H9 (cell line): ENCODE data around the gene TXNDC11. TPM values are rescaled to one million over a fixed set of nuclear protein-coding genes. Genes with fewer than 3 reads are reported as not detected.

ENCODE experiments used
- DNase-seq: peaks from one replicate; pipeline ENCODE4 v3.0.0-alpha.2; 2017
- H2AFZ ChIP-seq: one replicate; pipeline ENCODE4 v1.6.1; 2013; ENCODE audit warnings: mild to moderate bottlenecking, low read length, control low read depth, moderate library complexity
- H2AK5ac ChIP-seq: 2 replicates; pipeline ENCODE4 v1.6.1; 2013; ENCODE audit warnings: low read length, control low read depth, mixed read lengths; ENCODE audit not compliant: insufficient read length
- H2BK120ac ChIP-seq: one replicate; pipeline ENCODE4 v1.6.1; 2013; ENCODE audit warnings: low read depth, mild to moderate bottlenecking, low read length, control low read depth, inconsistent platforms; ENCODE audit not compliant: poor library complexity, severe bottlenecking
- H2BK12ac ChIP-seq: 2 replicates; pipeline ENCODE4 v1.6.1; 2013; ENCODE audit warnings: low read length, control low read depth, mixed read lengths, low read depth; ENCODE audit not compliant: insufficient read length
- H2BK15ac ChIP-seq: 2 replicates; pipeline ENCODE4 v1.6.1; 2013; ENCODE audit warnings: low read depth, low read length, control low read depth
- H2BK20ac ChIP-seq: one replicate; pipeline ENCODE4 v1.6.1; 2013; ENCODE audit warnings: low read depth, mild to moderate bottlenecking, low read length, control low read depth, inconsistent platforms; ENCODE audit not compliant: poor library complexity, severe bottlenecking
- H2BK5ac ChIP-seq: 2 replicates; pipeline ENCODE4 v1.6.1; 2013; ENCODE audit warnings: low read length, control low read depth, mixed read lengths; ENCODE audit not compliant: insufficient read length
- H3K14ac ChIP-seq: 2 replicates; pipeline ENCODE4 v1.6.1; 2013; ENCODE audit warnings: low read length, control low read depth; ENCODE audit not compliant: insufficient read depth
- H3K18ac ChIP-seq: 2 replicates; pipeline ENCODE4 v1.6.1; 2013; ENCODE audit warnings: low read depth, mild to moderate bottlenecking, mixed read lengths, low read length, control low read depth; ENCODE audit not compliant: insufficient read length
- H3K23ac ChIP-seq: 2 replicates; pipeline ENCODE4 v1.6.1; 2013; ENCODE audit warnings: low read length, control low read depth, mixed read lengths, low read depth; ENCODE audit not compliant: insufficient read length
- H3K23me2 ChIP-seq: 2 replicates; pipeline ENCODE4 v1.6.1; 2013; ENCODE audit warnings: low read depth, mild to moderate bottlenecking, mixed read lengths, low read length, control low read depth; ENCODE audit not compliant: insufficient read length, poor library complexity, severe bottlenecking
- H3K27ac ChIP-seq: 2 replicates; pipeline ENCODE4 v1.5.1; 2013; ENCODE audit warnings: low read length, control low read depth, mixed read lengths, low read depth; ENCODE audit not compliant: insufficient read length
- H3K27me3 ChIP-seq: 2 replicates; pipeline ENCODE4 v1.6.1; 2013; ENCODE audit warnings: low read length, control low read depth, inconsistent platforms; ENCODE audit not compliant: insufficient read depth
- H3K4ac ChIP-seq: 2 replicates; pipeline ENCODE4 v1.6.1; 2013; ENCODE audit warnings: low read depth, mild to moderate bottlenecking, control low read depth, inconsistent platforms, low read length, moderate library complexity
- H3K4me1 ChIP-seq: 2 replicates; pipeline ENCODE4 v1.6.1; 2013; ENCODE audit warnings: low read length, control low read depth, inconsistent platforms; ENCODE audit not compliant: insufficient read depth
- H3K4me2 ChIP-seq: 2 replicates; pipeline ENCODE4 v1.6.1; 2013; ENCODE audit warnings: low read length, control low read depth, mixed read lengths; ENCODE audit not compliant: insufficient read length, insufficient read depth
- H3K56ac ChIP-seq: 2 replicates; pipeline ENCODE4 v1.6.1; 2013; ENCODE audit warnings: low read depth, mild to moderate bottlenecking, mixed read lengths, low read length, control low read depth; ENCODE audit not compliant: insufficient read length
- H3K79me1 ChIP-seq: 2 replicates; pipeline ENCODE4 v1.6.1; 2013; ENCODE audit warnings: low read depth, mild to moderate bottlenecking, moderate library complexity, low read length, control low read depth, inconsistent platforms; ENCODE audit not compliant: insufficient read depth, poor library complexity, severe bottlenecking
- H3K79me2 ChIP-seq: 2 replicates; pipeline ENCODE4 v1.6.1; 2013; ENCODE audit warnings: low read length, control low read depth, inconsistent platforms; ENCODE audit not compliant: insufficient read depth
- H3K9ac ChIP-seq: 2 replicates; pipeline ENCODE4 v1.6.1; 2013; ENCODE audit warnings: low read length, control low read depth, mixed read lengths; ENCODE audit not compliant: insufficient read length; ENCODE audit errors: extremely low read depth
- H3K9me3 ChIP-seq: one replicate; pipeline ENCODE4 v1.6.1; 2013; ENCODE audit warnings: low read depth, low read length, inconsistent platforms; ENCODE audit not compliant: control insufficient read depth
- H3T11ph ChIP-seq: one replicate; pipeline ENCODE4 v1.6.1; 2013; ENCODE audit warnings: mild to moderate bottlenecking, low read length, control low read depth, inconsistent platforms
- H4K20me1 ChIP-seq: one replicate; pipeline ENCODE4 v1.6.1; 2013; ENCODE audit not compliant: control insufficient read depth, insufficient read length, insufficient read depth
- H4K5ac ChIP-seq: 2 replicates; pipeline ENCODE4 v1.6.1; 2013; ENCODE audit warnings: low read depth, mild to moderate bottlenecking, mixed read lengths, low read length, control low read depth; ENCODE audit not compliant: insufficient read length
- H4K8ac ChIP-seq: replicated peaks from 2 replicates; pipeline ENCODE4 v1.6.1; 2013; ENCODE audit warnings: low read length, control low read depth, mixed read lengths, low read depth; ENCODE audit not compliant: insufficient read length
- H4K91ac ChIP-seq: 2 replicates; pipeline ENCODE4 v1.6.1; 2013; ENCODE audit warnings: low read depth, mild to moderate bottlenecking, moderate library complexity, mixed read lengths, low read length, control low read depth; ENCODE audit not compliant: insufficient read length
- H3K27ac Mint-ChIP-seq, 3 experiments: 2 replicates in 2 of 3; 3 replicates in 1 of 3; pipeline ENCODE4 v1.8.0; 2020 to 2021; ENCODE audit warnings: mixed read lengths in 3 of 3, mild to moderate bottlenecking in 1 of 3, moderate library complexity in 1 of 3
- H3K27me3 Mint-ChIP-seq: 2 replicates; pipeline ENCODE4 v1.8.0; 2021; ENCODE audit warnings: low read depth, mild to moderate bottlenecking, moderate library complexity, mixed read lengths
- H3K36me3 Mint-ChIP-seq, 3 experiments: 2 replicates in 2 of 3; 3 replicates in 1 of 3; pipeline ENCODE4 v1.8.0; 2020 to 2021; ENCODE audit warnings: low read depth in 3 of 3, mixed read lengths in 3 of 3; ENCODE audit not compliant: insufficient read depth in 1 of 3
- H3K4me1 Mint-ChIP-seq, 2 experiments: 2 replicates each; pipeline ENCODE4 v1.8.0; 2020; ENCODE audit warnings: mixed read lengths in 2 of 2
- H3K4me3 Mint-ChIP-seq, 2 experiments: 2 replicates in 1 of 2; 3 replicates in 1 of 2; pipeline ENCODE4 v1.8.0; 2020 to 2021; ENCODE audit warnings: mild to moderate bottlenecking in 2 of 2, mixed read lengths in 2 of 2, moderate library complexity in 1 of 2
- H3K9me3 Mint-ChIP-seq, 2 experiments: 2 replicates in 1 of 2; 3 replicates in 1 of 2; pipeline ENCODE4 v1.8.0; 2020; ENCODE audit warnings: mild to moderate bottlenecking in 2 of 2, mixed read lengths in 2 of 2, moderate library complexity in 1 of 2
- WGBS: extraction: QIAGEN DNeasy Blood & Tissue Kit; methylation state at CpG from one replicate; pipeline ENCODE4 v1.1.7; 2013; ENCODE audit warnings: missing lambda C conversion rate, low lambda C conversion rate, mixed read lengths; ENCODE audit not compliant: insufficient read length; ENCODE audit errors: extremely low coverage; 5-methylcytosine and 5-hydroxymethylcytosine counted together
- total RNA-seq: library from RNA; stranded (reverse); gene quantifications from 2 replicates; pipeline ENCODE4 v1.2.1, GENCODE V29; 2021
- TF ChIP-seq, protein P1 (sequence below): fragments of 200-600 bp; sonication (generic); conservative IDR thresholded peaks from 3 replicates; pipeline ENCODE4 v1.8.0; 2021; ENCODE audit warnings: antibody characterized with exemption, mild to moderate bottlenecking

Gene TXNDC11
- total RNA-seq, 1 experiment from 2014 or later: 12.2 TPM

DNA sequence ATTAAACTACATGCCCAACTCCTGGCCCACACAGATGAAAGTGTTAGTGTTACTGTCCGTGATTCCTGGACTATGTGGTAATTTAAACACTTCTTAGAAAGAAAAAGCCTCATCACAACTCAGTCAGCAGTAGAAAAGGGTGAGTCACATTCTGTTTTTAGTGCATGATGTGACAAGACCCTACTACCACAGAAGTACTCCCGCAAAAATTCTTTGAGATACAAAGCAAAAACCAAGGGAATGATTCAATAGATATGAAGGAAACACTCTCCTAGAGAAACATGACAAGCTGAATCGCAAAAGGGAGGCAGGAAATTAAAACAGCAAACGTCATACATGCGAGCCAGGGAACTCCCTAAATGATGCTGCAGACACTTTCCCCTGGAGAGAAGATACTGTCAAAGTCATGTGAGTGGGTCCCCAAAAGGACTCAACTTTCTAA is 60.0 kb downstream of the TXNDC11 start:
- H3K27ac Mint-ChIP-seq: peak overlapping the region in 1 of 3 experiments; percentile 30; a peak in 2 of 7 replicates
- peaks cover 0 to 6% of the 10 kb centered on the region in 2 experiments; a peak in 3 of 4 replicates for H3K4me1 Mint-ChIP-seq
- no peak overlapping the region for H3K4me2 ChIP-seq
- no peak overlapping the region for H3K4me3 Mint-ChIP-seq
- TF ChIP-seq, protein P1, sequence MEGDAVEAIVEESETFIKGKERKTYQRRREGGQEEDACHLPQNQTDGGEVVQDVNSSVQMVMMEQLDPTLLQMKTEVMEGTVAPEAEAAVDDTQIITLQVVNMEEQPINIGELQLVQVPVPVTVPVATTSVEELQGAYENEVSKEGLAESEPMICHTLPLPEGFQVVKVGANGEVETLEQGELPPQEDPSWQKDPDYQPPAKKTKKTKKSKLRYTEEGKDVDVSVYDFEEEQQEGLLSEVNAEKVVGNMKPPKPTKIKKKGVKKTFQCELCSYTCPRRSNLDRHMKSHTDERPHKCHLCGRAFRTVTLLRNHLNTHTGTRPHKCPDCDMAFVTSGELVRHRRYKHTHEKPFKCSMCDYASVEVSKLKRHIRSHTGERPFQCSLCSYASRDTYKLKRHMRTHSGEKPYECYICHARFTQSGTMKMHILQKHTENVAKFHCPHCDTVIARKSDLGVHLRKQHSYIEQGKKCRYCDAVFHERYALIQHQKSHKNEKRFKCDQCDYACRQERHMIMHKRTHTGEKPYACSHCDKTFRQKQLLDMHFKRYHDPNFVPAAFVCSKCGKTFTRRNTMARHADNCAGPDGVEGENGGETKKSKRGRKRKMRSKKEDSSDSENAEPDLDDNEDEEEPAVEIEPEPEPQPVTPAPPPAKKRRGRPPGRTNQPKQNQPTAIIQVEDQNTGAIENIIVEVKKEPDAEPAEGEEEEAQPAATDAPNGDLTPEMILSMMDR: no peak
- H3K9me3 ChIP-seq: no peaks in the 10 kb centered on the region
- H3K9ac ChIP-seq: no peak overlapping the region
- no peak overlapping the region for H2BK5ac ChIP-seq
- H3K23me2 ChIP-seq: no peaks in the 10 kb centered on the region
- no peak overlapping the region for H2BK120ac ChIP-seq
- no peak overlapping the region for H3K4ac ChIP-seq
- no peaks in the 10 kb centered on the region for H3K4me1 ChIP-seq
- H3K27me3 ChIP-seq: no peaks in the 10 kb centered on the region
- no peak for DNase-seq
- no peak overlapping the region for H3K18ac ChIP-seq
- WGBS: no CpG with 5 or more reads among the region's 5 CpGs
- H3K27ac ChIP-seq: no peak overlapping the region
- H4K91ac ChIP-seq: no peak overlapping the region
- H3T11ph ChIP-seq: no peak overlapping the region
- H2BK20ac ChIP-seq: no peak overlapping the region
- no peak overlapping the region for H2AFZ ChIP-seq
- no peak overlapping the region for H3K23ac ChIP-seq
- H2AK5ac ChIP-seq: no peak overlapping the region
- H3K9me3 Mint-ChIP-seq: no peaks in the 10 kb centered on the region
- H3K79me2 ChIP-seq: no peaks in the 10 kb centered on the region
- no peak overlapping the region for H4K5ac ChIP-seq
- H3K36me3 Mint-ChIP-seq: peaks cover 6 to 59% (median 44%) of the 10 kb centered on the region in 3 experiments; a peak in 5 of 7 replicates
- no peak overlapping the region for H2BK12ac ChIP-seq
- no peaks in the 10 kb centered on the region for H3K27me3 Mint-ChIP-seq
- H3K79me1 ChIP-seq: no peaks in the 10 kb centered on the region
- H4K8ac ChIP-seq: no peak overlapping the region
- H4K20me1 ChIP-seq: no peaks in the 10 kb centered on the region
- no peak overlapping the region for H2BK15ac ChIP-seq
- H3K56ac ChIP-seq: no peak overlapping the region
- H3K14ac ChIP-seq: no peak overlapping the region
